8988T (cell line): ENCODE results near the gene COTL1.
"Not testable (repeated sequence)": the region's sequence is repeated elsewhere in the genome, so short reads cannot be mapped to it uniquely, and the experiment has no call there.

Experiments
- DNase-seq: peaks from one replicate; pipeline ENCODE4 v3.0.0; 2011

Gene COTL1

DNA sequence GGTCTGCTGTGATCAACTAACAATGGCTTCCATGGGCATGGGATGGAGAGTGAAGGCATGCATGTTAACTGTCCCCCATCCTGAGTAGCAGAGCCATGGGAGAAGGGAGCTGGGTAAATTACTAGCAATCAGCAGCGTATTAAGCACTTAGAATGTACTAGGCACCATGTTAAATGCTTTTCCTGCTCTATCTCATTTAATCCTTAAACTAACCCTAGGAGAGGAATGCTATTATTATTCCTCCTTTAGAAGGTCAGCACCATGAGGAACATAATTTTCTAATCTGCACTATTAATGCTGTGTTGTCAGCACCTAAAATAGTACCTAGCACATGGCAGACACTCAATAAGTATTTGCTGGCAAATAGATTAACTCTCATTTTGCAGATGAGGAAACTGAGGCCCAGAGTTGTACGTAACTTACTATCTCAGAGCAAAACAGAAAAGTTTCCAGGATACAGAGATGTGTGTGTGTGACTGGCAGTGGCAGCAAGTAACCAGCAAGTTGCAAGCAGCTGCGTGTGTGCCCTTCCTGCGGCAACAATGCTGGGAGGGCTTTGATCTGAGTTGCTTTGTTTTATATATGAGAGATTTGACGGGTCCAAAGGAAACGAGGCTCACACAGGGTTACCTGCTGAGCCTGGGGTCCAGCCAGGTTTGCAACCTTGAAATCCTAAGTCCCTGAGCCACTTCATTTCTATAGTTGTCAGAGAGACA lies 23.9 kb upstream of the COTL1 start:
- DNase-seq: no peak

DNA sequence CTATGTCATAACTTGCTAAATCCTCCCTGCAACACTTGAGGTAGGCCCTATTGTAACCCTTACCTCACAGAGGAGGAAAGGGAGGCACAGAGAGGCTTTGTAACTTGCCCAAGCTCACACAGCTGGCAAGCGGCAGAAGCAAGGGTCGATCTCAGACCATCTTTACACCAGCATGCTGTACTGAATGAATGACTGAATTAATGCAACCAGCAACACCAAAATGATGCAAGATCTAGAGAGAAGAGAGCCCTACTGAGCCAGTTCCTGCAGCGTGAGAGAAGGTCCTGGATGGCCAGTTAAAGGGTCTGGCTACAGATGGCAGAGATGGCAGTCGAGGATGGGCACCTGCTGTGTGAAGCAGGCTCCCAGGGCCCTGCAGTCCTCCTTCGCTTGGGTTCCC lies 22.3 kb upstream of the COTL1 start:
- no peak for DNase-seq

DNA sequence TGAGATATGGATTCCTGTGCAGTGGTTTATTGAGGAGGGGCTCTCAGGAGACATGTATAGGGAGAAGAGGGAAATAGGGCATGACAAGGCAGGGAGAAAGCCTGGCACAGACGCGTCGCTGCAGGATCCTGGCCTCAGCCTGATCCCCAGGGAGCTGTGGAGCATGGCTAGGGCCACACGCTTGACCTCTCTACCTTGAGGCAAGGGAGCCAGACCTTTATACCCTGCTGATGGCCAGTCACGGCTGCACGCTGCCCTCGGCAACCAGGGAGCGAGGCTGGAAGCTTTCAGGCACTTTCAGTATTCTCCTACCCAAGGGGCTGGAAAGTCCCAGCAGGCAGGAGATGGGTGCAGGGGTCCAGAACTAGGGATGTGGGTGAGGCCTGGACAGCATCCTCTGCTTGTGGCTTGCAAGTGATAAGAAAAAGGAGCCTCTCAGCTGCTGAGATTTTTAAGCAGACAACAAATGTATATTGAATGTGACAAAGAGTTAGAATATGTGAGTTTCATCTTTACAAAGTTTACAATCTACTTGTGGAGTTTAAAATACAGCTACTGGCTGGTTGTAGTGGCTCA lies 20.4 kb upstream of the COTL1 start:
- DNase-seq: no peak

DNA sequence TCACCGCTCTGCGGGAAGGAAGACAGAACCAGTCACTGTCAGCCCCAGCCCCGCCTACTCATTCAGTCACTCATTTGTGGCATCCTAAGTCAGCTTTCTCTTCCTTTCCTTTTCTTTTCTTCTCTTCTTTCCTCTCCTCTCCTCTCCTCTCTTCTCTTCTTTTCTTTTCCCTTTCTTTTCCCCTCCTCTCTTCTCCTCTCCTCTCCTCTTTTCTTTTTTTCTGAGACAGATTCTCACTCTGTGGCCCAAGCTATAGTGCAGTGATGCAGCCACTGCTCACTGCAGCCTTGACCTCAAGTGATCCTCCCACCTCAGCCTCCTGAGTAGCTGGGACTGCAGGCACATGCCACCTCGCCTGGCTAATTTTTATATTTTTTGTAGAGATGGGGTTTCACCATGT lies 19.8 kb upstream of the COTL1 start:
- DNase-seq: no peak

DNA sequence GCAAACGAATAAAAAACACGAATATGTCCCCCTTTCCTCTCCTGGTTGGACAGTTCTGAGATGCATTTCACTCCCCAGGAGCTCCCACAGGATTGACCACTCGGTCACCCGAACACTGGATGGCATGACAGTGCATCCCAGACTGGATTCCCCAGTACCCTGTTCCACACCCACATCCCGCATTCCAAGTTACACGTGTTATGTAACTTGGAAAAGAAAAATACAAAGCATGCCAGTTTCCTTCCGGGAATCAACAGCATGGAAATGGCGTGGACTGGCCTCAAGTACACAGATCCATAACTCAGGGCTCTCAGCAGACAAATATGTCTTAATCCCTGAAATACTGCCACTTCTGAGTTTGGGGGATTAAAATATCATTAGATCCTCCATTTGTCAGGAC lies 17.8 kb upstream of the COTL1 start:
- DNase-seq: no peak

DNA sequence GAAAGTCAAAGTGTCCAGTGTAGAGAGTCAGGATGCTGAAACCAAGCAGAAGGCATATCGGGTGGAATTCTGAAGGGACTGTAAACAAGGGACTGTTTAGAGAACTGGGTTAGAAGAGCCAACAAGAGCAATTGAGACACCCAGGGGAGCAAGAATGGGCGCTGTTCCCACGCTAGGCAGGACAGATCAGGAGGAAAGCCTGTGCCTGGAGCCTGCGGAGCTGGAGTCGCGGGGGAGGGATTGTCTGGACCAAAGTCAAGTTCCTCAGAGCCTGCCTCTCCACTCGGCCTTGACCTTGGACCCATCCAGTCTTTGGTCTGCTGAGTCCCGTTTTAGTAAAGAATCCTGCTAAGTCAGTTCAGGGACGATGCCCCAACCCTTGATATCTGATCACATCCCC lies 15.7 kb upstream of the COTL1 start:
- DNase-seq: no peak

DNA sequence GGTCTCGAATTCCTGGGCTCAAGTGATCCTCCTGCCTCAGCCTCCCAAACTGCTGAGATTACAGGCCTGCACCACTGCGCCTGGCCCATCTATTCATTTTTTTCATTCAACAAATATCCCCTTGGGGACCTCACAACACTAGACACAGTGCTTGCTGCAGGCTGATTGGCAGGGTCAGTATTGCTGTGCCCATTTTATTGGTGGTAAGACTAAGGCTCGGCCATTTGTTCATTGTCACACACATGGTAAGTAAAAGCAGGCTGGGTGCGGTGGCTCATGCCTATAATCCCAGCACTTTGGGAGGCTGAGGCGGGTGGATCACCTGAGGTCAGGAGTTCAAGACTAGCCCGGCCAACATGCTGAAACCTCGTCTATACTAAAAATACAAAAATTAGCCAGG lies 15.0 kb upstream of the COTL1 start:
- not testable (repeated sequence) for DNase-seq

DNA sequence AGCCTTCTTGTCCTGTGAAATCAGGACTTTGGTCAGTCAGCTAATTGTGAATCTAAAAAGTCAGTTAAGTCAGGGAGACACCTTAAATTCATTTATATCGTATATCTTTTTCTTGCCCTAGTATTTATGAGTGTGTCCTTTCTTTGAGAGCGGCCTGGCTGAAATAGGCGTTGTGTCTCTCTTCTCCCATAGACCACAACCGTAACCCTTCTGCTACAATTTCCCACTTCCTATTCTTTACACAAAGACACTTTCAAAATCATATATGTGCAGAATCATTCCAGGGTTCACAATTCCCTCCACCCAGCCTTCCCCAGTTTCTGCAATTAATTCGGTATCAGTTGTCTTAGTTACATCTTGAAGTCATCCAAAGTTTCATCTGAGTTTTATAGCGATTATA lies 14.0 kb upstream of the COTL1 start:
- no peak for DNase-seq

DNA sequence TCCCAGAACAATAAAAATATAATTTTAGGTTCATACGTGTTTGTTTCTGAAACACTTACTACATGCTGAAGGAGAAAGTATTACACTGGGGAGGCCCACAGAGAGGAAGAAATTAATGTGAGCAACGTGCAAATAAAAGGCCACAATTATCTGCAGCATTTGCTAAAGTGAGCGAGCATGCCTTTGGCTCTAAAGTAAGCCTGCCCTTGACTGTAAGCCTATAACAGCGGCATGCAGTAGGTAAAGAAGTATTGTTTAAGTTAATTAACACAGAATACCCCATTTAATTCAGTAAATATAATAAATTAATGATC lies 13.2 kb upstream of the COTL1 start:
- no peak for DNase-seq

DNA sequence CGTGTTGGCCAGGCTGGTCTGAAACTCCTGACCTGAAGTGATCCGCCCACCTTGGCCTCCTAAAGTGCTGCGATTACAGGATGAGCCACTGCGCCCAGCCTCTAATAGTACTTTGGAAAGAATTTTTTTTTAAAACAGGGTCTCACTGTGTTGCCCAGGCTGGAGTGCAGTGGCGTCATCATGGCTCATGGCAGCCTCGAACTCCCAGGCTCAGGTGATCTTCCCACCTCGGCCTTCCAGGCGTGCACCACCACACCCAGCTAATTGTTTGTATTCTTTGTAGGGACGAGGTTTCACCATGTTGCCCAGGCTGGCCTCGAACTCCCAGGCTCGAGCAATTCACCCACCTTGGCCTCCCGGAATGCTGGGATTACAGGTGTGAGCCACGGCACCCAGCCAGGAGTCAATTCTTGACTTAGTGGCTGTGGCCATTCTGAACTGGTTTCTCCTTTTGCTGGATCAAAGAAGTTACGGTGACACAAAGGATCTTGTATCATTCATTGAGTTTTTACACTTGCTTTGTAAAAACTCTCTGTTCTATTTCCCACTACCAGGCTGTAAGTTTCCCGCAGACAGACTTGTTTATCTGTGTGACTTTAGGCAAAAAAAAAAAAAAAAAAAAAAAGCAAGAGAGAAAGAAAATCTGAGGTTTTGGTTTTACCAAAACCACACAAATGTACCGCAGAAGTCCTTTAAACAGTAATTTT lies 12.7 kb upstream of the COTL1 start:
- DNase-seq: no peak

DNA sequence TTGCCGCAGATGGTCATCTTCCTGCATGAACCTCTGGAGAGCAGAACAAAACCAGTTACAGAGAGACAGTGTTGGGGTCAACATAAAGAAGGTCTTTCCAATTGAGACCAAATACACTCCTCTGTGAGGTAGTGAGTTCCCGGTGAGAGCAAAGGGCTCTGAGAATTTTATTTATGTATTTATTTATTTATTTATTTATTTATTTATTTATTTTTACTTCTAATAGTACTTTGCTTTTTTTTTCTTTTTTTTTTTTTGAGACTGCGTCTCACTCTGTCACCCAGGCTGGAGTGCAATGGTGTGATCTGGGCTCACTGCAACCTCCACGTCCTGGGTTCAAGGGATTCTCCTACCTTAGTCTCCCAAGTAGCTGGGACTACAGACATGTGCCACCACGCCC lies 12.1 kb upstream of the COTL1 start:
- DNase-seq: no peak

DNA sequence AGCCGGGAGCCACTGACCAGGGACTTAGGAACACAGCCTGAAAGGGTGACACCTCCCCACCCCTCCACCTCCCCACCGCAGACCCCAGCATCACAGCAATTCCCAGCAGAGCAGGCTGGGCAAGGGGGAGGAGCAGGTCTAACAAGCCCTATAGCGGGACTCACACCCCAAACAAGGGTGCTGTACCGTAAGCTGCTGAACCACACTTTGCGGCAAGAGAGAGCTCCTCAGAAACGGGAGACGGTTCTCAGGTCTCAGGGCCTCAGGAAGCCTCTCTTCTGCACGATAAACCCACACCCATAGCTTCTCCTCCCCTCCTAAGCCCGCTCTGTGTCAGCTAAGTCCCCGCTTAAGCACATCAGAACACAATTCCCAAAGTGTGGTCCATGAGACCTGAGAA lies 11.7 kb upstream of the COTL1 start:
- no peak for DNase-seq

DNA sequence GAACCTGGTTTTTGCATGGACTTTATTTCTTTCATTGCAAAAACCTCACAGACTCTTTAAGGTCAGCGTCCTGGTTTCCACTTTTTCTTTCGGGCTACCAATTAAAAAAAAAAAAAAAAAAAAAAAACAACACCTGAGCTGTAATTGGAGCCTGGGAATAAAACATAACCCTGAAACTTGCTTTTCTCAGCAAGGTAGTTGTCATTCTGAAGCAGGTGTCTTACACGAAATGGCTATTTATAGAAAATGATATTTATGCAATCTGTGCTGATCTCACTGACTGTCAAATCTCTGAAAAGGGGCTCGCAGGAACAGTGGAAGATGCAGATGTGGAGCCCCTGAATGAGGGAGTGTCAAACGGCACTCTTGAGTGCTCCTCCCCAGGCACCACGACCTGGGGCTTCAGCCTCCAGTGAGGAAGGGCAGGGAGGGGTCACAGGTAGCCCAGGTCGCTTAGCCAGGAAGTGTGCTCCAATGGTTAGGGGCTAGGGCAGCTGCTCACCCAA lies 10.4 kb upstream of the COTL1 start:
- DNase-seq: no peak

DNA sequence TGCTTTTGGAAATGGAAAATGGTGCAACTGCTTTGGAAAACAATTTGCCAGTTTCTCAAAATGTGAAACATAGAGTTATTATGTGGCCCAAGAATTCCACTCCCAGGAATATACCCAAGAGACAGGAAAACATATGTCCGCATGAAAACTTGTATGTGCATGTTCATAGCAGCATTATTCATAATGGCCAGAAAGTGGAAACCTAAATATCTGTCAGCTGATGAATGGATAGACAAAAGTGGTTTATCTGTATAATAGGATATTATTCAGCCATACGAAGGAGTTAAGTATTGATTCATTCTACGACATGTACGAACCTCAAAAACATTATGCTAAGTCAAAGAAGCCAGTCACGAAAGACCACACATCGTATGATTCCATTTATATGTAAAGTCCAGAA lies 7.7 kb upstream of the COTL1 start:
- no peak for DNase-seq

DNA sequence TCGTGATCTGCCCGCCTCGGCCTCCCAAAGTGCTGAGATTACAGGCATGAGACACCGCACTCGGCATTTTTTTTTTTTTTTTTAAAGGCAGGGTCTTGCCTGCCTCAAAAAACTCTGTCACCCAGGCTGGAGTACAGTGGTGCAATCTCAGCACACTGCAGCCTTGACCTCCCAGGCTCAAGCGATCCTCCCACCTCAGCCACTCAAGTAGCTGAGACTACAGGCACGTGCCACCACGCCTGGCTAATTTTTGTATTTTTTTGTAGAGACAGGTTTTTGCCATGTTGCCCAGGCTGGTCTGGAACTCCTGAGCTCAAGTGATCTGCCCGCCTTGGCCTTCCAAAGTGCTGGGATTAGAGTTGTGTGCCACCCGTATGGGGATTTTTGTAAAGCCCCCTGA lies 3.0 kb upstream of the COTL1 start:
- DNase-seq: not testable (repeated sequence)

DNA sequence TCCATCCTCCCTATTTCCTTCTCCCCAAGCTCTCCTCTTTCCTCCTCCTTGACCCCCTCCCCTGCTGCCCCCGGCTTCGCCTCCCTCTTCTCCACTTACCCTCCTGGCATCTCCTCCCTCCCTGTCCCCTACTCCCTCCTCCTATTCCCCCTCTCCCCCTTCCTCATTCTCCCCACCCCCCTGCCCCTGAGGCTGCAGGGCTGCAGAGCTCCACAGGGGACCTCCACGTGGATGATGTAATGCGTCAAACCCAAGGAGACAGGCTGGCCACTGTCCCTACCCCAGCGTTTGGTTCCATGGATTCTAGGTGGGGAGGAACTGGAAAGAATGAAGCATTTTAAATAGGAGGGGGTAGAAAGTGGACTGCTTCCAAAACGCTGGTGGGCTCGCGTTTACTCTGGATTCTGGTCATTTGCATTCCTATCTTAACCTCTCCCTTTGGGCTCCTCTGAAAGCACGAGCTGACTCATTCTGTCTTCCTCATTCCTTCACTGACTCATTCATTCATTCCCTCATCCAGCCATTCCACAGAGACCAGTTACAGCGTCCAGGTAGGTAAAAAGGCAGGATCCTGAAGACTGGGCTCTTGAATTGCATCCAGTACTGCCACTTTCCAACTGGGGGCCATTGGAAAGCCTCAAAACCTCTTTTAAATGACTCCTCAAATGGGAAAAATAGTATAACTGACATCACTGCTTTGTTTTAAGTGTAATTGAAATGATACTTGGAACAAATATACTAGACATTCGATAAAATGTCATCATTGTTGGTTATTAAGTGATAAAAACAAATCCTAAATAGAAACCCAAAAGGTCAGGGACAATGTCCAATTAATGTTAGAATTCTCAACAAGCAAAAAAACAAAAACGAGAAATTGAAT lies 943 bp upstream of the COTL1 start:
- DNase-seq: peak; percentile 53

DNA sequence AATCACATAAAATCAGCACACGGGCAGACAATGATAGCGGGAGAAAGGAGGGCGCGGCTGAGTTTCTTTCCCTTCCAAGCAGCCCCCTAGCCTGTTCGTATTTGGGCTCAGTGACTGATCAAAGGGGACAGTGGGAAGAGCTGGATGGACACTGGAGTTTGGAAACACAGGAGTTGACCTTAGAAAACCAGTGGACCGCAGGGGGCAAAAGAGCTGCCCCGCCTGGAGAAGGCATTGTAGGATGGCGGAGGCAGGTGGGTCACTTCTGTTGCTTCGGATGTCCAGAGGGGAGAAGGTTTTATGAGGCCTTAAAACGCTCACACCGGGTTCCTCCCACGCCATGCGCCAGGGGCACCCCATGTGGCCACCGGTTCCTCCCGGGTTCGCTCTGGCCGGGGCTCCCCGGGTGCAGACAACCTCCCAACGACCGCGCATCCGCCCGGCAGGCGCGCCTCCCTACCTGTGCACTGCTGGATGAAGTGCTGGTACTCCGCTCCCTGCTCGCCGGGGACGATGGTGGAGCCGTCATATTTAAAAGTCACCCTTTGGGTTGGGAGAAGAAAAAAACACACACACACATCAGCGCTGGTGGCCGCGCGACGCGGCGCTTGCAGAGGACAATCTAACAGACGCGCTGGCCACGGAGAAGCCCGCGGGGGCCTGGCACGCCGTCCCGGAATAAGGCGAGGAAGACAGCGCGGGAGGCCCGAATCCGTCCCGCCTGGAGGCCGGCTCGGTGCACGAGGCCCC lies 662 bp downstream of the COTL1 start:
- no peak for DNase-seq

DNA sequence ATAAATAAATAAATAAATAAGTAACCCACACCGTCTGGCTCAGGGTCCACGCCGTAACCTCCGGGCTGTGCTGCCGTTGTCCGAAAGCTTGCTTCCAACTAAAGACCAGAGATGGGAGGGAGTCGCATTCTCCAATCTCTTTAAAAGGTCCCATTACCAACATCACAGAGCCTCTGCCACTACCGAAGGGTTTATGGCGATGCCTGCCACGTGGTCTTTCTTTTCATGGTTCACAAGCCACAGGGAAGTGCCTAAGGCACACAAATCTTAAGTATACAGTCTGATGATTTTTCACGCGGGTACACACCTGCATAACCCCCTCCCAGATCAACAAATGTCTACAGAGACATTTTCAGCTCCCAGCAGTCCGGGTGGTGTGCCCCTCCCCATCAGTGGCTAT lies 1.4 kb downstream of the COTL1 start:
- DNase-seq: no peak

DNA sequence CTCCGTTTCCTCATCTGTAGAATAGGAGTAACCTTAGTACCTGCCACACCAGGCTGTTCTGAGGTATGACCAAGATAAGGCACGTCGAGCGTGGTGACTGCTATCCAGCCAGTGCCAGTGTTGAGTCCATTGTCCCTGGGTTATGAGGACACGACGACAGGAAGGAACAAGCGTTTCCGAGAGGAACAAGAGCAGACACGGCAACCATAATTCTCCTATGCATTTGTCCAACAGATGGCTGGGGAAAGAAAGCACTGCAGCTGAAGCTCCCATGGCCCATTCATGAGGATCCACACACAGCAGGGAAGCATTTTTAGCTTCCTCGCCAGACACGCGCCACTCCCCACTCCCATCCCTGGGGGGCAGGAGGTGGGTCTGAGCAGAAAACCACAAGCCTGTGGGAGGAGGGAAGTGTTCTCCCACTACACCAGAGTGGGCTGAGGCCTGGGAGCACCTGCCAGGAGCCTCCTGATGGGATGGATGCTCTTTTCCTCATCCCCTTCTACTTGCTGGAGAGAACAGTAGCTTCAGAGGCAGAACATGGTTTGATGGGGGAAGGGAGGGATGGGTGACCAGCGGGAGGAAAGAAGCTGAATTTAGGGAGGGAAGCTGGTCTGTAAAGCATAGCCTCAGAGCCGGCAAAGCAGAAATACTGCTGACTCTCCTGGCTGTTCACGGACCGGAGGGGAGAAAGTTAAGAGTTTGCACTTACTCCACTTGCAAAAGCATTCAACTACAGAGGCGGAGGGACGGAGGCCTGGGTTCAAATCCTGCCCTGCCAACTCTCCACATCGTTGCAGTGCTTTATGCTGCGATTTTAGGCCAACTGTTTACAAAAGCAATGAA lies 2.7 kb downstream of the COTL1 start:
- no peak for DNase-seq

DNA sequence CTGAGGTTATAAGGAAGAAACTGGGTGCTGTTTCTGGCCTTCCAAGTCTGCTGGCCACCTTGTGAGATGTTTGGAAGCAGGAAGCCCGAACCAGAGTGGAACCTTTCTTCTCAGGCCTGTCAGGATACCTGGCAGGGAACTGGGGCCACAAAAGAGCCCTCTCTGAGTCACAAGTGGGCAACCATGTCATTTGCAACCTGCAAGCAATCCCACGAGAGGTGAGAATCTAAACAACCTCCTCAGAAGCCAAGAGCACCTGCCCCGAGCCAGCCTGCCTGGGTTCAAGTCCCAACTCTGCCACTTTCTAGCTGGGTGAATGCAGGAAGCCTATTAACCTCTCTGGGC lies 3.3 kb downstream of the COTL1 start:
- no peak for DNase-seq

DNA sequence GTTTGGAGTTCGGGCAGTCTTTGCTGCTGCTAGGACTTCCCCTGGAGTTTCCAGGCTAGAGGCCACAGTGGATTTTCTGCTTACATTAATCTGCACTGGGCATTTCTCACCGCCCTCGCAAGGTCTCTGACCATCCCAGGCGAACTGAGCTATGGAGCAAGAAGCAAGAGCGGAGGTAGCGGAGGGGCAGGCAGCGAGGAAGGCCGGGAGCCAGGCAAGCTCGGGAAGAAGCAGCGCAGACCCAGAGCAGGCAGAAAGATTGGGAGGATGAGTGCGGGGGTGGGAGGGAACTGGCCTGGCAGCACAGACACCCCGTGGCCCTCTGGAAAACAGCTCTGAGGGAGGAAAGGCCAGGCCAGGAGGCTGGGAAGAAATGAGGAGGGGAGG lies 3.8 kb downstream of the COTL1 start:
- no peak for DNase-seq
